CD4-positive, alpha-beta T cell (primary cell): ENCODE results near the gene POLRMT. TPM values are rescaled to one million over a fixed set of nuclear protein-coding genes. Genes with fewer than 3 reads are reported as not detected.

Source experiments
- ATAC-seq: fragments of 200-7000 bp; cut with Tn5 transposase; one replicate; pipeline ENCODE4 v1.10.0; 2022; ENCODE audit warnings: mild to moderate bottlenecking; ENCODE audit not compliant: poor library complexity
- CTCF ChIA-PET: fragments of 350-600 bp; sonication (Branson Sonifier 250); formaldehyde crosslinking; loops from one replicate; lab custom pipeline; 2021; ENCODE audit warnings: antibody characterized with exemption, inconsistent platforms; lab: Charles Lee
- POLR2A ChIA-PET: fragments of 350-600 bp; sonication (Branson Sonifier 250); formaldehyde crosslinking; loops from one replicate; lab custom pipeline; 2021; ENCODE audit warnings: antibody characterized with exemption, inconsistent platforms; lab: Charles Lee
- DNase-seq, 14 experiments: peaks; one replicate each; pipeline ENCODE4 v3.0.0-alpha.2; 2013 to 2020; ENCODE audit warnings: mixed read lengths in 2 of 14
- H3K27ac ChIP-seq, 2 donors: one replicate each; pipeline versions ENCODE4 v1.5.1 to v1.7.0; 2013; ENCODE audit warnings: low read length in 2 of 2, low read depth in 1 of 2, mild to moderate bottlenecking in 1 of 2
- H3K27me3 ChIP-seq, 2 experiments: 1 replicate in 1 of 2; 2 replicates in 1 of 2; pipeline versions ENCODE4 v1.6.1 to v1.7.0; 2013; ENCODE audit warnings: low read length in 2 of 2, control low read depth in 1 of 2, mild to moderate bottlenecking in 1 of 2, moderate library complexity in 1 of 2; ENCODE audit not compliant: insufficient read depth in 2 of 2, control insufficient read depth in 1 of 2
- H3K36me3 ChIP-seq: one replicate; pipeline ENCODE4 v1.6.1; 2013; ENCODE audit warnings: low read length, control low read depth; ENCODE audit not compliant: insufficient read depth
- H3K4me1 ChIP-seq: one replicate; pipeline ENCODE4 v1.6.1; 2013; ENCODE audit warnings: low read length, control low read depth; ENCODE audit not compliant: insufficient read depth
- H3K4me3 ChIP-seq: one replicate; pipeline ENCODE4 v1.5.1; 2013; ENCODE audit warnings: mild to moderate bottlenecking, low read length, moderate library complexity
- H3K9me3 ChIP-seq, 2 experiments: 1 replicate in 1 of 2; 2 replicates in 1 of 2; pipeline versions ENCODE4 v1.6.1 to v1.7.0; 2013; ENCODE audit warnings: low read length in 2 of 2, mild to moderate bottlenecking in 2 of 2, control low read depth in 1 of 2, moderate library complexity in 1 of 2; ENCODE audit not compliant: control insufficient read depth in 1 of 2, insufficient read depth in 1 of 2
- H3K27ac Mint-ChIP-seq: one replicate; pipeline ENCODE4 v1.8.0; 2020; ENCODE audit warnings: mixed read lengths
- H3K27me3 Mint-ChIP-seq: one replicate; pipeline ENCODE4 v1.8.0; 2021; ENCODE audit warnings: mixed read lengths
- H3K36me3 Mint-ChIP-seq: one replicate; pipeline ENCODE4 v1.8.0; 2021; ENCODE audit warnings: low read depth, mixed read lengths
- H3K4me1 Mint-ChIP-seq: one replicate; pipeline ENCODE4 v1.8.0; 2021; ENCODE audit warnings: low read depth, mixed read lengths
- H3K4me3 Mint-ChIP-seq: one replicate; pipeline ENCODE4 v1.8.0; 2020; ENCODE audit warnings: mild to moderate bottlenecking, mixed read lengths
- H3K9me3 Mint-ChIP-seq: one replicate; pipeline ENCODE4 v1.8.0; 2020; ENCODE audit warnings: mixed read lengths
- CTCF ChIP-seq: fragments of 200-600 bp; IDR thresholded peaks from one replicate; pipeline ENCODE4 v1.8.0; 2022; ENCODE audit warnings: antibody characterized with exemption, mild to moderate bottlenecking
- intact Hi-C, 2 experiments: fragments of 100-400 bp; cut with DNase I in 1 of 2; cut with micrococcal nuclease in 1 of 2; formaldehyde crosslinking; loops; one replicate each; pipeline versions ENCODE4 v1.15.1 to v1.9.0; 2023 to 2025; cut with DNase I, micrococcal nuclease
- total RNA-seq, 174 experiments: library from RNA in 2 of 174; stranded (reverse) in 2 of 174; gene quantifications; one replicate each; pipeline ENCODE4 v1.2.3 and lab custom pipeline; 2021 to 2026

Gene POLRMT
- total RNA-seq, 2 experiments from 2014 or later: 54.4 to 56.2 TPM

DNA sequence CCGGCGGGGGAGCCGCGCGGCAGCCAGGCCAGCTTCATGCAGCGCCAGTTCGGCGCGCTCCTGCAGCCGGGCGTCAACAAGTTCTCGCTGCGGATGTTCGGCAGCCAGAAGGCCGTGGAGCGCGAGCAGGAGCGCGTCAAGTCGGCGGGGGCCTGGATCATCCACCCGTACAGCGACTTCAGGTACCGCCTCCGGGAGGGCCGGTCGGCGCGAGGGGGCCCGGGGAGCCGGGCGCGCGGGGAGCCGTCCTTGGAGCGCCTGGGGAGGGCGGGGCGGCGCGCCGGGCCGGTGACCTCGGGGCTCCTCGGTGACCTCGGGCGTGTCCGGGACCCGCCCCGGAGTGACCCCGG is 43.0 kb downstream of the POLRMT start:
- Mint-ChIP-seq H3K4me1 (peaks cover 5% of the 10 kb centered on the region), H3K36me3 (no peaks in the 10 kb centered on the region), H3K4me3 (peak overlapping the region; percentile 38), H3K27me3 (peaks cover 25% of the 10 kb centered on the region), H3K27ac (no peak overlapping the region), H3K9me3 (no peaks in the 10 kb centered on the region)
- ChIA-PET CTCF (no interaction called here), POLR2A (no interaction called here)
- peaks cover 25 to 30% of the 10 kb centered on the region in 2 experiments for H3K27me3 ChIP-seq
- peaks cover 32% of the 10 kb centered on the region for H3K4me1 ChIP-seq
- peak in 9 of 14 experiments; percentile 20 to 67 (median 36) for DNase-seq
- intact Hi-C loops: no loop called here
- no peaks in the 10 kb centered on the region for H3K36me3 ChIP-seq
- H3K27ac ChIP-seq: no peak overlapping the region
- TF ChIP-seq CTCF: no peak
- peaks cover 0 to 28% of the 10 kb centered on the region in 2 experiments for H3K9me3 ChIP-seq
- ATAC-seq: peak; percentile 66
- H3K4me3 ChIP-seq: no peak overlapping the region

GRCh38 chr19:589693-590395 is 43.5 kb downstream of the POLRMT start, which contains the start of gene HCN2:
TSS of gene HCN2 (plus strand) at chr19:589881. CDS start at chr19:589946, 65 bp downstream.
- ChIA-PET POLR2A (no interaction called here), CTCF (no interaction called here)
- no peak within 1 kb of the TSS for H3K27ac ChIP-seq
- Mint-ChIP-seq H3K27ac (no peak within 1 kb of the TSS), H3K27me3 (peaks cover 25% of the 10 kb centered on the region), H3K9me3 (no peaks in the 10 kb centered on the region), H3K4me3 (peak within 1 kb of the TSS; percentile 45), H3K36me3 (no peaks in the 10 kb centered on the region), H3K4me1 (peaks cover 5% of the 10 kb centered on the region)
- intact Hi-C loops: loop anchor here in 1 of 2 experiments (5.0 kb wide), 1 partner anchor 72 kb away; the partner anchor contains the start of gene RNF126
- no peaks in the 10 kb centered on the region for H3K36me3 ChIP-seq
- H3K4me1 ChIP-seq: peaks cover 32% of the 10 kb centered on the region
- H3K9me3 ChIP-seq: peaks cover 0 to 28% of the 10 kb centered on the region in 2 experiments
- DNase-seq: no peak
- H3K4me3 ChIP-seq: no peak within 1 kb of the TSS
- H3K27me3 ChIP-seq: peaks cover 25 to 30% of the 10 kb centered on the region in 2 experiments
- peak; percentile 3 for ATAC-seq
- no peak for TF ChIP-seq CTCF

- ChIA-PET CTCF (interaction anchor here (0.6 to 1.8 kb wide), 3 partner anchors 78 to 145 kb away, joined by 3 to 6 read pairs (median 3); no protein-coding TSS in a partner anchor), POLR2A (no interaction called here)
- DNase-seq: peak in 2 of 14 experiments; percentile 39 to 54
- Mint-ChIP-seq H3K4me3 (peak overlapping the region; percentile 45), H3K27ac (no peak overlapping the region), H3K36me3 (no peaks in the 10 kb centered on the region), H3K9me3 (no peaks in the 10 kb centered on the region), H3K27me3 (peaks cover 26% of the 10 kb centered on the region), H3K4me1 (peaks cover 5% of the 10 kb centered on the region)
- ATAC-seq: no peak
- H3K36me3 ChIP-seq: no peaks in the 10 kb centered on the region
- intact Hi-C loops: loop anchor here in 1 of 2 experiments (1.0 to 5.0 kb wide), 2 partner anchors 22 to 73 kb away; partner anchors contain the start of gene RNF126
- no peak for TF ChIP-seq CTCF
- no peak overlapping the region for H3K27ac ChIP-seq
- peaks cover 36% of the 10 kb centered on the region for H3K4me1 ChIP-seq
- H3K9me3 ChIP-seq: peaks cover 0 to 28% of the 10 kb centered on the region in 2 experiments
- no peak overlapping the region for H3K4me3 ChIP-seq
- H3K27me3 ChIP-seq: peaks cover 25 to 30% of the 10 kb centered on the region in 2 experiments
Observed at GRCh38 chr19:588741-589692, 44.3 kb downstream of the POLRMT start.
